GM23338 (cell line): ENCODE measurements around the gene OR52D1. TPM values are rescaled to one million over a fixed set of nuclear protein-coding genes. Genes with fewer than 3 reads are reported as not detected.

Source experiments
- ATAC-seq: fragments of 200-7000 bp; cut with Tn5 transposase; 3 replicates; pipeline ENCODE4 v1.9.1; 2020
- DNase-seq: peaks from one replicate; pipeline ENCODE4 v3.0.0-alpha.2; 2015; ENCODE audit warnings: low spot score
- H2AFZ ChIP-seq: fragments of 200-600 bp; sonication (generic); 2 replicates; pipeline ENCODE4 v1.8.0; 2016; ENCODE audit warnings: antibody characterized with exemption, mild to moderate bottlenecking, moderate library complexity
- H3F3A ChIP-seq: fragments of 200-600 bp; sonication (generic); replicated peaks from 2 replicates; pipeline ENCODE4 v1.8.0; 2017; ENCODE audit warnings: antibody characterized with exemption, mixed run types, low read depth
- H3K27ac ChIP-seq: fragments of 200-600 bp; sonication (generic); 2 replicates; pipeline ENCODE4 v1.6.1; 2016; ENCODE audit warnings: low read depth
- H3K27me3 ChIP-seq: fragments of 200-600 bp; sonication (generic); 2 replicates; pipeline ENCODE4 v1.8.0; 2016; ENCODE audit warnings: mild to moderate bottlenecking, mixed run types, moderate library complexity; ENCODE audit not compliant: insufficient read depth
- H3K36me3 ChIP-seq: fragments of 200-600 bp; sonication (generic); 2 replicates; pipeline ENCODE4 v1.8.0; 2016; ENCODE audit warnings: mild to moderate bottlenecking; ENCODE audit not compliant: insufficient read depth
- H3K4me1 ChIP-seq: fragments of 200-600 bp; sonication (generic); 2 replicates; pipeline ENCODE4 v1.8.0; 2016; ENCODE audit warnings: mild to moderate bottlenecking, moderate library complexity; ENCODE audit not compliant: insufficient read depth
- H3K4me2 ChIP-seq: fragments of 200-600 bp; sonication (generic); 2 replicates; pipeline ENCODE4 v1.7.1; 2017; ENCODE audit warnings: mixed run types
- H3K4me3 ChIP-seq: fragments of 200-600 bp; sonication (generic); 2 replicates; pipeline ENCODE4 v1.6.1; 2016; ENCODE audit warnings: mixed run types
- H3K79me2 ChIP-seq: fragments of 200-600 bp; sonication (generic); replicated peaks from 2 replicates; pipeline ENCODE4 v1.8.0; 2017; ENCODE audit warnings: mild to moderate bottlenecking; ENCODE audit not compliant: insufficient read depth
- H3K9me2 ChIP-seq: fragments of 200-600 bp; sonication (generic); 2 replicates; pipeline ENCODE4 v1.8.0; 2017; ENCODE audit not compliant: insufficient read depth
- H4K20me1 ChIP-seq: fragments of 200-600 bp; sonication (generic); replicated peaks from 2 replicates; pipeline ENCODE4 v1.8.0; 2017; ENCODE audit warnings: mild to moderate bottlenecking; ENCODE audit not compliant: insufficient read depth
- H3K27ac Mint-ChIP-seq: 2 replicates; pipeline ENCODE4 v1.8.0; 2020; ENCODE audit warnings: inconsistent platforms, mild to moderate bottlenecking, moderate library complexity, mixed read lengths
- H3K27me3 Mint-ChIP-seq: 3 replicates; pipeline ENCODE4 v1.8.0; 2022; ENCODE audit warnings: low read depth, mild to moderate bottlenecking, moderate library complexity, mixed read lengths, inconsistent platforms; ENCODE audit not compliant: insufficient read depth, poor library complexity
- H3K36me3 Mint-ChIP-seq: 3 replicates; pipeline ENCODE4 v1.8.0; 2021; ENCODE audit warnings: low read depth, mild to moderate bottlenecking, inconsistent platforms, moderate library complexity, mixed read lengths
- H3K4me1 Mint-ChIP-seq: 3 replicates; pipeline ENCODE4 v1.8.0; 2020; ENCODE audit warnings: mild to moderate bottlenecking, inconsistent platforms, mixed read lengths
- H3K4me3 Mint-ChIP-seq: 3 replicates; pipeline ENCODE4 v1.8.0; 2021; ENCODE audit warnings: moderate library complexity, mild to moderate bottlenecking, inconsistent platforms, mixed read lengths
- H3K9me3 Mint-ChIP-seq: 3 replicates; pipeline ENCODE4 v1.8.0; 2020; ENCODE audit warnings: moderate library complexity, mild to moderate bottlenecking, inconsistent platforms, mixed read lengths
- CREB1 ChIP-seq: fragments of 250-450 bp; sonication (Bioruptor Pico); IDR thresholded peaks from 2 replicates; pipeline ENCODE4 v1.5.0; 2020; ENCODE audit warnings: low read depth, mild to moderate bottlenecking, moderate library complexity
- CTCF ChIP-seq, 2 experiments: fragments of 200-600 bp in 1 of 2; sonication (generic) in 1 of 2; conservative IDR thresholded peaks; 2 replicates each; pipeline versions ENCODE4 v1.5.1 to v1.6.1; 2016 to 2017; ENCODE audit warnings: antibody characterized with exemption in 2 of 2, low read depth in 2 of 2, mild to moderate bottlenecking in 2 of 2, moderate library complexity in 1 of 2
- ETS1 ChIP-seq: IDR thresholded peaks from 2 replicates; pipeline ENCODE4 v1.6.1; 2016; ENCODE audit warnings: antibody characterized with exemption
- EZH2 ChIP-seq: fragments of 200-600 bp; sonication (generic); IDR thresholded peaks from one replicate; pipeline ENCODE4 v1.8.0; 2017; ENCODE audit warnings: antibody characterized with exemption, mild to moderate bottlenecking, low read depth; ENCODE audit not compliant: unreplicated experiment
- EZH2phosphoT487 ChIP-seq: fragments of 200-600 bp; sonication (generic); IDR thresholded peaks from one replicate; pipeline ENCODE4 v1.8.1; 2018; ENCODE audit warnings: antibody characterized with exemption; ENCODE audit not compliant: unreplicated experiment
- JUNB ChIP-seq: IDR thresholded peaks from one replicate; pipeline ENCODE4 v1.6.1; 2016; ENCODE audit warnings: antibody characterized with exemption; ENCODE audit not compliant: unreplicated experiment
- NANOG ChIP-seq: IDR thresholded peaks from 2 replicates; pipeline ENCODE4 v1.6.1; 2016; ENCODE audit warnings: antibody characterized with exemption, borderline replicate concordance
- POLR2AphosphoS5 ChIP-seq: IDR thresholded peaks from 2 replicates; pipeline ENCODE4 v1.6.1; 2016; ENCODE audit warnings: antibody characterized with exemption, low read depth
- REST ChIP-seq: IDR thresholded peaks from one replicate; pipeline ENCODE4 v1.6.1; 2018; ENCODE audit warnings: antibody characterized with exemption; ENCODE audit not compliant: unreplicated experiment
- ZNF114 ChIP-seq: fragments of 250-450 bp; sonication (Bioruptor Pico); IDR thresholded peaks from 2 replicates; pipeline ENCODE4 v1.5.0; 2020; ENCODE audit warnings: mild to moderate bottlenecking, moderate library complexity
- ZNF331 ChIP-seq: fragments of 250-450 bp; sonication (Bioruptor Pico); IDR thresholded peaks from 2 replicates; pipeline ENCODE4 v1.5.0; 2020; ENCODE audit warnings: low read depth, mild to moderate bottlenecking, moderate library complexity
- polyA plus RNA-seq: library from polyadenylated mRNA; unstranded; fragments of >200 nt; fragmentation: Nextera tagmentation; extraction: Ambion mirVana; gene quantifications from 2 replicates; pipeline ENCODE4 v1.2.1, GENCODE V29; 2016
- total RNA-seq: library from RNA; depleted of rRNA; stranded (reverse); fragments of >200 nt; shearing (Covaris generic); gene quantifications from 2 replicates; pipeline ENCODE4 v1.2.3, GENCODE V29; 2014

Gene OR52D1
- total and polyA plus RNA-seq, 2 experiments from 2014 or later: not detected

- H3K36me3 Mint-ChIP-seq: no peaks in the 10 kb centered on the region
- Histone ChIP-seq H3K36me3 (no peaks in the 10 kb centered on the region), H3K27ac (no peak overlapping the region), H3K9me2 (no peaks in the 10 kb centered on the region; the same call in 1 of the 2 replicates), H2AFZ (no peak overlapping the region), H3F3A (no peaks in the 10 kb centered on the region), H3K79me2 (no peaks in the 10 kb centered on the region), H3K4me3 (no peak overlapping the region), H3K27me3 (no peaks in the 10 kb centered on the region), H4K20me1 (no peaks in the 10 kb centered on the region), H3K4me2 (no peak overlapping the region), H3K4me1 (no peaks in the 10 kb centered on the region)
- H3K4me1 Mint-ChIP-seq: no peaks in the 10 kb centered on the region
- TF ChIP-seq ZNF331 (CRISPR knock-in tag): no peak
- H3K27me3 Mint-ChIP-seq: peaks cover 2% of the 10 kb centered on the region
- no peak for ATAC-seq
- DNase-seq: no peak
- H3K27ac Mint-ChIP-seq: no peak overlapping the region
- H3K9me3 Mint-ChIP-seq: no peaks in the 10 kb centered on the region; the same call in 2 of the 3 replicates
- H3K4me3 Mint-ChIP-seq: no peak overlapping the region
Observed at GRCh38 chr11:5460983-5461621, 27.4 kb upstream of the OR52D1 start.

GRCh38 chr11:5467527-5467926, 21.0 kb upstream of the OR52D1 start:
- H3K4me2 ChIP-seq: no peak overlapping the region
- no peak overlapping the region for H3K4me3 ChIP-seq
- Mint-ChIP-seq H3K4me1 (no peaks in the 10 kb centered on the region), H3K27ac (no peak overlapping the region), H3K4me3 (no peak overlapping the region), H3K36me3 (no peaks in the 10 kb centered on the region), H3K27me3 (no peaks in the 10 kb centered on the region), H3K9me3 (no peaks in the 10 kb centered on the region)
- no peaks in the 10 kb centered on the region for H3K79me2 ChIP-seq
- no peaks in the 10 kb centered on the region for H4K20me1 ChIP-seq
- ATAC-seq (no peak), DNase-seq (no peak)
- H3K9me2 ChIP-seq: 0 out of 2 replicates have a peak, but pooled peaks cover 9% of the 10 kb centered on the region
- no peaks in the 10 kb centered on the region for H3F3A ChIP-seq
- H3K27me3 ChIP-seq: no peaks in the 10 kb centered on the region
- H3K27ac ChIP-seq: no peak overlapping the region
- no peaks in the 10 kb centered on the region for H3K4me1 ChIP-seq
- no peaks in the 10 kb centered on the region for H3K36me3 ChIP-seq
- no peak overlapping the region for H2AFZ ChIP-seq
- TF ChIP-seq CREB1 (CRISPR knock-in tag) (no peak), CTCF (conservative IDR thresholded peaks at IDR 0.05; ENCODE audit: low read depth in 2 of 2) (no peak), REST (no peak), ETS1 (no peak), JUNB (no peak), NANOG (no peak), ZNF331 (CRISPR knock-in tag) (no peak), EZH2phosphoT487 (no peak), EZH2 (no peak), POLR2AphosphoS5 (no peak), ZNF114 (CRISPR knock-in tag) (no peak)
